Stomach (tissue), 9 donors: ENCODE measurements around the gene ZNF277. TPM values are rescaled to one million over a fixed set of nuclear protein-coding genes. Genes with fewer than 3 reads are reported as not detected.
A peak's percentile ranks its signal among the peaks of the same experiment; 100 is the strongest.

Experiments
- DNase-seq, 2 donors: peaks; one replicate each; pipeline versions ENCODE4 v3.0.0 to v3.0.0-alpha.2; 2013 to 2019
- H3K27ac ChIP-seq, 5 donors: fragments of 200-600 bp in 4 of 5; sonication (generic) in 4 of 5; one replicate each; pipeline ENCODE4 v1.5.1; 2013 to 2019; ENCODE audit warnings: mild to moderate bottlenecking in 1 of 5, moderate library complexity in 1 of 5
- H3K27me3 ChIP-seq, 3 donors: fragments of 200-600 bp; sonication (generic); one replicate each; pipeline ENCODE4 v1.5.1; 2017 to 2019; ENCODE audit warnings: mixed run types in 1 of 3
- H3K36me3 ChIP-seq, 4 donors: fragments of 200-600 bp; sonication (generic); 1 replicate in 3 of 4; 2 replicates in 1 of 4; pipeline ENCODE4 v1.5.1; 2016 to 2019
- H3K4me1 ChIP-seq, 4 donors: fragments of 200-600 bp; sonication (generic); one replicate each; pipeline ENCODE4 v1.5.1; 2016 to 2019
- H3K4me3 ChIP-seq, 4 donors: fragments of 200-600 bp; sonication (generic) in 3 of 4; one replicate each; pipeline ENCODE4 v1.5.1; 2016 to 2019; ENCODE audit warnings: mild to moderate bottlenecking in 1 of 4
- H3K9me3 ChIP-seq, 4 donors: fragments of 200-600 bp; sonication (generic); one replicate each; pipeline ENCODE4 v1.5.1; 2016 to 2019
- CTCF ChIP-seq, 7 experiments: fragments of 450-650 bp in 4 of 7; fragments of 200-600 bp in 3 of 7; sonication (generic) in 3 of 7; IDR thresholded peaks; one replicate each; pipeline ENCODE4 v1.5.1; 2016 to 2019; ENCODE audit warnings: antibody characterized with exemption in 7 of 7, control low read depth in 2 of 7, mild to moderate bottlenecking in 1 of 7
- EP300 ChIP-seq: sonication (generic); formaldehyde crosslinking; IDR thresholded peaks from one replicate; pipeline ENCODE4 v1.6.1; 2017; ENCODE audit warnings: antibody characterized with exemption
- POLR2A ChIP-seq, 4 donors: fragments of 450-650 bp; IDR thresholded peaks; one replicate each; pipeline ENCODE4 v1.6.1; 2016; ENCODE audit warnings: antibody characterized with exemption in 4 of 4, control low read depth in 2 of 4, mild to moderate bottlenecking in 1 of 4, moderate library complexity in 1 of 4
- POLR2AphosphoS5 ChIP-seq, 3 donors: sonication (generic); formaldehyde crosslinking; IDR thresholded peaks; one replicate each; pipeline ENCODE4 v1.6.1; 2016; ENCODE audit warnings: antibody characterized with exemption in 3 of 3
- WGBS, 5 donors: extraction: QIAGEN DNeasy Blood & Tissue Kit in 3 of 5; methylation state at CpG; one replicate each; pipeline versions ENCODE4 v1.1.5 to v1.1.7; 2013 to 2018; 5-methylcytosine and 5-hydroxymethylcytosine counted together
- intact Hi-C: fragments of 100-400 bp; cut with DNase I; formaldehyde crosslinking; loops from one replicate; pipeline ENCODE4 v1.15.1; 2023; ENCODE audit warnings: low total_unique reads
- polyA plus RNA-seq, 3 donors: library from polyadenylated mRNA; stranded (reverse); fragments of 200-250 nt; gene quantifications; one replicate each; pipeline ENCODE4 v1.2.3, GENCODE V29; 2013
- total RNA-seq, 5 donors: library from RNA; depleted of rRNA; stranded (reverse); fragments of >200 nt; gene quantifications; one replicate each; pipeline versions ENCODE4 v1.1.0 to v1.2.3, GENCODE V29; 2014 to 2016
- donor health status: healthy with polysubstance abuse.
- donor health status: Bipolar disorder and iron deficiency.
- donor health status: healthy.

ZNF277 gene
- total and polyA plus RNA-seq, 8 donors: 9.9 to 75.0 (median 27.2) TPM

- WGBS, 5 donors: 93 to 98% (median 97%) methylated on average over 4 of the region's 4 CpGs
- TF ChIP-seq POLR2AphosphoS5 (IDR thresholded peaks at IDR 0.05) (no peak), EP300 (no peak), POLR2A (IDR thresholded peaks at IDR 0.05) (no peak), CTCF (IDR thresholded peaks at IDR 0.05) (no peak)
- intact Hi-C loops: no loop called here
- Histone ChIP-seq H3K4me3 (no peak overlapping the region), H3K36me3 (peaks cover 0 to 17% (median 14%) of the 10 kb centered on the region in 4 donors), H3K9me3 (no peaks in the 10 kb centered on the region), H3K27me3 (no peaks in the 10 kb centered on the region), H3K27ac (no peak overlapping the region), H3K4me1 (peaks cover 0 to 17% (median 6%) of the 10 kb centered on the region in 4 donors)
- DNase-seq: no peak
These were observed 77.0 kb downstream of the ZNF277 start for GRCh38 chr7:112283382-112283910.

GRCh38 chr7:112286250-112287086 is 80.0 kb downstream of the ZNF277 start:
- peak in 1 of 2 donors; percentile 28 for DNase-seq
- H3K4me1 ChIP-seq: peaks cover 0 to 17% (median 6%) of the 10 kb centered on the region in 4 donors
- H3K9me3 ChIP-seq: no peaks in the 10 kb centered on the region
- peaks cover 0 to 31% (median 22%) of the 10 kb centered on the region in 4 donors for H3K36me3 ChIP-seq
- TF ChIP-seq EP300 (no peak), CTCF (IDR thresholded peaks at IDR 0.05) (no peak), POLR2A (IDR thresholded peaks at IDR 0.05) (no peak), POLR2AphosphoS5 (IDR thresholded peaks at IDR 0.05) (no peak)
- intact Hi-C loops: no loop called here
- H3K27me3 ChIP-seq: no peaks in the 10 kb centered on the region
- 60 to 80% (median 74%) methylated on average over 5 of the region's 5 CpGs for WGBS, 5 donors
- H3K27ac ChIP-seq: no peak overlapping the region
- H3K4me3 ChIP-seq: no peak overlapping the region

GRCh38 chr7:112288301-112288700 is 81.8 kb downstream of the ZNF277 start:
- Histone ChIP-seq H3K4me1 (no peaks in the 10 kb centered on the region), H3K27me3 (no peaks in the 10 kb centered on the region), H3K9me3 (no peaks in the 10 kb centered on the region), H3K4me3 (no peak overlapping the region), H3K27ac (no peak overlapping the region), H3K36me3 (peaks cover 0 to 31% (median 22%) of the 10 kb centered on the region in 4 donors)
- 91 to 100% (median 98%) methylated on average over 3 of the region's 3 CpGs for WGBS, 5 donors
- TF ChIP-seq CTCF (IDR thresholded peaks at IDR 0.05) (no peak), POLR2AphosphoS5 (IDR thresholded peaks at IDR 0.05) (no peak), POLR2A (IDR thresholded peaks at IDR 0.05) (no peak), EP300 (no peak)
- DNase-seq: no peak
- intact Hi-C loops: no loop called here

GRCh38 chr7:112290065-112290464 is 83.6 kb downstream of the ZNF277 start:
- WGBS, 5 donors: 91 to 97% (median 94%) methylated on average over 5 of the region's 5 CpGs
- Histone ChIP-seq H3K36me3 (peaks cover 0 to 31% (median 22%) of the 10 kb centered on the region in 4 donors), H3K4me1 (no peaks in the 10 kb centered on the region), H3K9me3 (no peaks in the 10 kb centered on the region), H3K27ac (no peak overlapping the region), H3K27me3 (no peaks in the 10 kb centered on the region), H3K4me3 (no peak overlapping the region)
- no peak for TF ChIP-seq POLR2A (IDR thresholded peaks at IDR 0.05)
- no peak for TF ChIP-seq POLR2AphosphoS5 (IDR thresholded peaks at IDR 0.05)
- no peak for TF ChIP-seq EP300
- no peak for TF ChIP-seq CTCF (IDR thresholded peaks at IDR 0.05)
- intact Hi-C loops: no loop called here
- no peak for DNase-seq
